Myocyte (in vitro differentiated cells): ENCODE measurements around the gene IL18BP. TPM values are rescaled to one million over a fixed set of nuclear protein-coding genes. Genes with fewer than 3 reads are reported as not detected.

ENCODE experiments used
- DNase-seq: peaks from one replicate; pipeline ENCODE4 v3.0.0-alpha.2; 2012; ENCODE audit warnings: low read depth
- polyA plus RNA-seq: library from polyadenylated mRNA; unstranded; fragments of >200 nt; gene quantifications from one replicate; pipeline ENCODE4 v1.2.1, GENCODE V29; 2012; ENCODE audit warnings: missing spikeins
- total RNA-seq: library from RNA; depleted of rRNA; stranded (reverse); fragments of >200 nt; gene quantifications from 2 replicates; pipeline ENCODE4 v1.2.3, GENCODE V29; 2014

Gene IL18BP
- total RNA-seq, result 2.4 and 4.1 TPM in 2 replicates
- polyA plus RNA-seq, result 6.7 TPM

GRCh38 chr11:71998649-71999310 lies at the start of gene IL18BP:
TSS of gene IL18BP (plus strand) at chr11:71998909. CDS start at chr11:71999985, 1,076 bp downstream.
- DNase-seq, result no peak

GRCh38 chr11:71949034-71949433 lies 49.7 kb upstream of the IL18BP start:
- no peak for DNase-seq

- DNase-seq, result no peak
Measured at GRCh38 chr11:71951741-71952310, 46.9 kb upstream of the IL18BP start.

GRCh38 chr11:71955898-71956456 lies 42.7 kb upstream of the IL18BP start:
- no peak for DNase-seq

GRCh38 chr11:71962428-71963038 lies 36.2 kb upstream of the IL18BP start:
- peak; percentile 22 for DNase-seq

- DNase-seq, result no peak
Measured at GRCh38 chr11:71963468-71963867, 35.2 kb upstream of the IL18BP start.

GRCh38 chr11:71964641-71965040 lies 34.1 kb upstream of the IL18BP start:
- DNase-seq, result no peak

- no peak for DNase-seq
Measured at GRCh38 chr11:71971680-71972079, 27.0 kb upstream of the IL18BP start.

- DNase-seq, result no peak
Measured at GRCh38 chr11:71976551-71976950, 22.2 kb upstream of the IL18BP start.

- DNase-seq, result no peak
Measured at GRCh38 chr11:71977090-71977489, 21.6 kb upstream of the IL18BP start.

- DNase-seq, result peak; percentile 61
Measured at GRCh38 chr11:71977743-71978418, 20.8 kb upstream of the IL18BP start.

GRCh38 chr11:71979094-71979493 lies 19.6 kb upstream of the IL18BP start:
- DNase-seq, result no peak

- DNase-seq, result no peak
Measured at GRCh38 chr11:71979602-71980001, 19.1 kb upstream of the IL18BP start.

GRCh38 chr11:71986131-71986530 lies 12.6 kb upstream of the IL18BP start:
- DNase-seq, result no peak

GRCh38 chr11:71987521-71987920 lies 11.2 kb upstream of the IL18BP start:
- DNase-seq, result no peak

- no peak for DNase-seq
Measured at GRCh38 chr11:71988050-71988449, 10.7 kb upstream of the IL18BP start.

- no peak for DNase-seq
Measured at GRCh38 chr11:71990701-71991100, 8.0 kb upstream of the IL18BP start.

GRCh38 chr11:71991494-71991893 lies 7.2 kb upstream of the IL18BP start:
- no peak for DNase-seq

GRCh38 chr11:71992136-71992730 lies 6.5 kb upstream of the IL18BP start:
- DNase-seq, result no peak

- DNase-seq, result no peak
Measured at GRCh38 chr11:71994786-71995185, 3.9 kb upstream of the IL18BP start.

- no peak for DNase-seq
Measured at GRCh38 chr11:71995726-71996291, 2.9 kb upstream of the IL18BP start.
